Measurements from ENCODE around the gene TNFSF13.

TNFSF13 gene

GRCh38 chr17:7538891-7539545 is 19.5 kb upstream of the TNFSF13 start:
- H4K20me1 ChIP-seq (ENCODE audit: insufficient read depth, low read length), result no peaks in the 10 kb centered on the region
- peaks cover 11% of the 10 kb centered on the region; the same call in 1 of the 2 replicates for H3K27me3 ChIP-seq (replicated peaks; ENCODE audit: insufficient read depth, low read length)
- no peak overlapping the region for H3K27ac ChIP-seq (ENCODE audit: low read length)
- H3K9me2 ChIP-seq (replicated peaks; ENCODE audit: insufficient read depth, low read length), result no peaks in the 10 kb centered on the region
- no peaks in the 10 kb centered on the region for H3F3A ChIP-seq (ENCODE audit: insufficient read depth, low read length)
- no peaks in the 10 kb centered on the region for H3K79me2 ChIP-seq (ENCODE audit: low read length)
- H3K9me3 ChIP-seq (replicated peaks; ENCODE audit: insufficient read depth, low read length), result no peaks in the 10 kb centered on the region
- no peaks in the 10 kb centered on the region for H3K4me1 ChIP-seq (ENCODE audit: low read length)
- DNase-seq, result no peak
- H3K9ac ChIP-seq (ENCODE audit: low read length), result no peak overlapping the region
- no peak overlapping the region for H3K4me2 ChIP-seq (ENCODE audit: low read depth, low read length)
- no peak for TF ChIP-seq EZH2phosphoT487 (IDR thresholded peaks at IDR 0.05; ENCODE audit: low read length)
- TF ChIP-seq EZH2 (optimal IDR thresholded peaks at IDR 0.05; ENCODE audit: low read depth, low read length), result no peak
- no peak for TF ChIP-seq CTCF (IDR thresholded peaks at IDR 0.05; ENCODE audit: low read length)
- H3K4me3 ChIP-seq (ENCODE audit: low read length), result no peak overlapping the region
- no peak overlapping the region for H2AFZ ChIP-seq (ENCODE audit: low read length)
- H3K36me3 ChIP-seq (replicated peaks; ENCODE audit: insufficient read depth, low read length), result no peaks in the 10 kb centered on the region

GRCh38 chr17:7541074-7541621 is 17.4 kb upstream of the TNFSF13 start:
- Histone ChIP-seq H3K9me3 (replicated peaks; ENCODE audit: insufficient read depth, low read length) (no peaks in the 10 kb centered on the region), H3K9ac (ENCODE audit: low read length) (no peak overlapping the region), H3K4me1 (ENCODE audit: low read length) (no peaks in the 10 kb centered on the region), H2AFZ (ENCODE audit: low read length) (no peak overlapping the region), H3K27ac (ENCODE audit: low read length) (no peak overlapping the region), H3K4me2 (ENCODE audit: low read depth, low read length) (no peak overlapping the region), H3K27me3 (replicated peaks; ENCODE audit: insufficient read depth, low read length) (peaks cover 11% of the 10 kb centered on the region; the same call in 1 of the 2 replicates), H4K20me1 (ENCODE audit: insufficient read depth, low read length) (no peaks in the 10 kb centered on the region), H3F3A (ENCODE audit: insufficient read depth, low read length) (no peaks in the 10 kb centered on the region), H3K36me3 (replicated peaks; ENCODE audit: insufficient read depth, low read length) (no peaks in the 10 kb centered on the region), H3K79me2 (ENCODE audit: low read length) (no peaks in the 10 kb centered on the region), H3K4me3 (ENCODE audit: low read length) (no peak overlapping the region), H3K9me2 (replicated peaks; ENCODE audit: insufficient read depth, low read length) (no peaks in the 10 kb centered on the region)
- no peak for DNase-seq
- no peak for TF ChIP-seq CTCF (IDR thresholded peaks at IDR 0.05; ENCODE audit: low read length)
- no peak for TF ChIP-seq EZH2phosphoT487 (IDR thresholded peaks at IDR 0.05; ENCODE audit: low read length)
- TF ChIP-seq EZH2 (optimal IDR thresholded peaks at IDR 0.05; ENCODE audit: low read depth, low read length), result no peak

GRCh38 chr17:7544911-7545310 is 13.6 kb upstream of the TNFSF13 start:
- H4K20me1 ChIP-seq (ENCODE audit: insufficient read depth, low read length), result no peaks in the 10 kb centered on the region
- no peak overlapping the region for H3K4me3 ChIP-seq (ENCODE audit: low read length)
- no peaks in the 10 kb centered on the region for H3K36me3 ChIP-seq (replicated peaks; ENCODE audit: insufficient read depth, low read length)
- no peak overlapping the region for H2AFZ ChIP-seq (ENCODE audit: low read length)
- TF ChIP-seq EZH2phosphoT487 (IDR thresholded peaks at IDR 0.05; ENCODE audit: low read length) (no peak), CTCF (IDR thresholded peaks at IDR 0.05; ENCODE audit: low read length) (no peak), EZH2 (optimal IDR thresholded peaks at IDR 0.05; ENCODE audit: low read depth, low read length) (no peak)
- H3K27me3 ChIP-seq (replicated peaks; ENCODE audit: insufficient read depth, low read length), result peaks cover 7% of the 10 kb centered on the region
- DNase-seq, result no peak
- H3K27ac ChIP-seq (ENCODE audit: low read length), result no peak overlapping the region
- H3F3A ChIP-seq (ENCODE audit: insufficient read depth, low read length), result no peaks in the 10 kb centered on the region
- no peaks in the 10 kb centered on the region for H3K9me2 ChIP-seq (replicated peaks; ENCODE audit: insufficient read depth, low read length)
- no peak overlapping the region for H3K9ac ChIP-seq (ENCODE audit: low read length)
- H3K79me2 ChIP-seq (ENCODE audit: low read length), result no peaks in the 10 kb centered on the region
- H3K4me2 ChIP-seq (ENCODE audit: low read depth, low read length), result no peak overlapping the region
- H3K4me1 ChIP-seq (ENCODE audit: low read length), result no peaks in the 10 kb centered on the region
- no peaks in the 10 kb centered on the region for H3K9me3 ChIP-seq (replicated peaks; ENCODE audit: insufficient read depth, low read length)
